ENCODE data around the gene HCRT. TPM values are rescaled to one million over a fixed set of nuclear protein-coding genes. Genes with fewer than 3 reads are reported as not detected.

The HCRT gene
- polyA plus RNA-seq, 1 donor from 2014 or later: not detected

GRCh38 chr17:42138749-42139492 lies 46.3 kb downstream of the HCRT start:
- Histone ChIP-seq H3K9me3 (ENCODE audit: low read length) (no peaks in the 10 kb centered on the region), H2AFZ (ENCODE audit: low read depth, low read length) (no peak overlapping the region), H3F3A (ENCODE audit: insufficient read depth, low read length, poor library complexity, severe bottlenecking) (no peaks in the 10 kb centered on the region), H3K79me2 (replicated peaks; ENCODE audit: insufficient read depth, low read length) (no peaks in the 10 kb centered on the region), H3K4me3 (ENCODE audit: low read length) (no peak overlapping the region), H4K20me1 (ENCODE audit: insufficient read depth) (peaks cover 8% of the 10 kb centered on the region), H3K27me3 (ENCODE audit: insufficient read depth, low read depth, low read length) (no peaks in the 10 kb centered on the region), H3K27ac (ENCODE audit: low read length) (no peak overlapping the region), H3K9ac (ENCODE audit: low read length) (no peak overlapping the region), H3K36me3 (ENCODE audit: insufficient read depth, low read length) (no peaks in the 10 kb centered on the region), H3K9me2 (ENCODE audit: insufficient read depth, low read length) (no peaks in the 10 kb centered on the region), H3K4me2 (ENCODE audit: low read length) (no peak overlapping the region)
- no peak for TF ChIP-seq EZH2 (IDR thresholded peaks at IDR 0.05; ENCODE audit: borderline replicate concordance, insufficient read depth, low read length, poor library complexity, severe bottlenecking)
- no peak for TF ChIP-seq MXI1 (conservative IDR thresholded peaks at IDR 0.05; ENCODE audit: poor library complexity, severe bottlenecking)
- TF ChIP-seq EP300 (conservative IDR thresholded peaks at IDR 0.05; ENCODE audit: poor library complexity, severe bottlenecking): no peak
- TF ChIP-seq SMC3 (conservative IDR thresholded peaks at IDR 0.05; ENCODE audit: poor library complexity): no peak

DNA sequence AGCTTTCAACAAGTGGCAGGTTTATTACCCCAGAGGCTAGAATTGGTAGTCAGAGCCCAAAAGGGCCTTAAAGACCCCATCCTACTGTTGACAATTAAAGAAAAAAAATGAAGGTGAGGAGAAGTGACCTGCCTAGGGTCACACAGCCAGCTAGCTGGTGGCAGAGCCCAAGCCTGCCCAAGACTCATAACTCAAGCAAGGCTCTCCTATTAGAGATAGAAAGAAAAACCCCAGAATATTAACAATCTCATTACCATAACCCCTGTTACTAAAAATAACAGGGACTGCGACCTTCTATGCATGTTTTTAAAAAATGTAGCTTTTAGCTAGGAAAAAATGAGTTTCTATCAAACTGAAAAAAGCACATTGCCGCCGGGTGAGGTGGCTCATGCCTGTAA lies 48.6 kb downstream of the HCRT start:
- TF ChIP-seq RAD21 (conservative IDR thresholded peaks at IDR 0.05) (no peak), REST (IDR thresholded peaks at IDR 0.05; ENCODE audit: borderline replicate concordance) (no peak), POLR2AphosphoS5 (IDR thresholded peaks at IDR 0.05) (no peak), SMC3 (conservative IDR thresholded peaks at IDR 0.05; ENCODE audit: poor library complexity) (no peak), EP300 (conservative IDR thresholded peaks at IDR 0.05; ENCODE audit: poor library complexity, severe bottlenecking) (no peak), TAF1 (IDR thresholded peaks at IDR 0.05; ENCODE audit: low read depth) (no peak), MXI1 (conservative IDR thresholded peaks at IDR 0.05; ENCODE audit: poor library complexity, severe bottlenecking) (no peak)
- TF ChIP-seq, protein P1, sequence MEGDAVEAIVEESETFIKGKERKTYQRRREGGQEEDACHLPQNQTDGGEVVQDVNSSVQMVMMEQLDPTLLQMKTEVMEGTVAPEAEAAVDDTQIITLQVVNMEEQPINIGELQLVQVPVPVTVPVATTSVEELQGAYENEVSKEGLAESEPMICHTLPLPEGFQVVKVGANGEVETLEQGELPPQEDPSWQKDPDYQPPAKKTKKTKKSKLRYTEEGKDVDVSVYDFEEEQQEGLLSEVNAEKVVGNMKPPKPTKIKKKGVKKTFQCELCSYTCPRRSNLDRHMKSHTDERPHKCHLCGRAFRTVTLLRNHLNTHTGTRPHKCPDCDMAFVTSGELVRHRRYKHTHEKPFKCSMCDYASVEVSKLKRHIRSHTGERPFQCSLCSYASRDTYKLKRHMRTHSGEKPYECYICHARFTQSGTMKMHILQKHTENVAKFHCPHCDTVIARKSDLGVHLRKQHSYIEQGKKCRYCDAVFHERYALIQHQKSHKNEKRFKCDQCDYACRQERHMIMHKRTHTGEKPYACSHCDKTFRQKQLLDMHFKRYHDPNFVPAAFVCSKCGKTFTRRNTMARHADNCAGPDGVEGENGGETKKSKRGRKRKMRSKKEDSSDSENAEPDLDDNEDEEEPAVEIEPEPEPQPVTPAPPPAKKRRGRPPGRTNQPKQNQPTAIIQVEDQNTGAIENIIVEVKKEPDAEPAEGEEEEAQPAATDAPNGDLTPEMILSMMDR (IDR thresholded peaks at IDR 0.05; ENCODE audit: poor library complexity, severe bottlenecking): no peak
- no peaks in the 10 kb centered on the region for H4K20me1 ChIP-seq (ENCODE audit: insufficient read depth)
- no peak overlapping the region for H3K27ac ChIP-seq (ENCODE audit: low read length)
- no peaks in the 10 kb centered on the region for H3F3A ChIP-seq (ENCODE audit: insufficient read depth, low read length, poor library complexity, severe bottlenecking)
- H3K9me3 ChIP-seq (ENCODE audit: low read length): no peaks in the 10 kb centered on the region
- no peak overlapping the region for H3K9ac ChIP-seq (ENCODE audit: low read length)
- H3K4me3 ChIP-seq (ENCODE audit: low read length): no peak overlapping the region
- no peaks in the 10 kb centered on the region for H3K36me3 ChIP-seq (ENCODE audit: insufficient read depth, low read length)
- no peaks in the 10 kb centered on the region for H3K27me3 ChIP-seq (ENCODE audit: insufficient read depth, low read depth, low read length)
- H3K79me2 ChIP-seq (replicated peaks; ENCODE audit: insufficient read depth, low read length): no peaks in the 10 kb centered on the region
- H2AFZ ChIP-seq (ENCODE audit: low read depth, low read length): no peak overlapping the region
- H3K9me2 ChIP-seq (ENCODE audit: insufficient read depth, low read length): no peaks in the 10 kb centered on the region
- H3K4me2 ChIP-seq (ENCODE audit: low read length): no peak overlapping the region

All from neural cell (in vitro differentiated cells).